Esophagus squamous epithelium (tissue), 4 donors: ENCODE results near the gene EFCAB6.

Experiments used
- POLR2A ChIP-seq, 4 donors: fragments of 450-650 bp; IDR thresholded peaks; one replicate each; pipeline ENCODE4 v1.6.1; 2017; ENCODE audit warnings: antibody characterized with exemption in 4 of 4, mild to moderate bottlenecking in 4 of 4, moderate library complexity in 3 of 4
- TF ChIP-seq, protein P1 (sequence below), 6 experiments: fragments of 450-650 bp in 4 of 6; fragments of 200-600 bp in 2 of 6; sonication (generic) in 2 of 6; IDR thresholded peaks; one replicate each; pipeline ENCODE4 v1.5.1; 2016 to 2019; ENCODE audit warnings: antibody characterized with exemption in 6 of 6, mild to moderate bottlenecking in 4 of 6, moderate library complexity in 4 of 6

DNA sequence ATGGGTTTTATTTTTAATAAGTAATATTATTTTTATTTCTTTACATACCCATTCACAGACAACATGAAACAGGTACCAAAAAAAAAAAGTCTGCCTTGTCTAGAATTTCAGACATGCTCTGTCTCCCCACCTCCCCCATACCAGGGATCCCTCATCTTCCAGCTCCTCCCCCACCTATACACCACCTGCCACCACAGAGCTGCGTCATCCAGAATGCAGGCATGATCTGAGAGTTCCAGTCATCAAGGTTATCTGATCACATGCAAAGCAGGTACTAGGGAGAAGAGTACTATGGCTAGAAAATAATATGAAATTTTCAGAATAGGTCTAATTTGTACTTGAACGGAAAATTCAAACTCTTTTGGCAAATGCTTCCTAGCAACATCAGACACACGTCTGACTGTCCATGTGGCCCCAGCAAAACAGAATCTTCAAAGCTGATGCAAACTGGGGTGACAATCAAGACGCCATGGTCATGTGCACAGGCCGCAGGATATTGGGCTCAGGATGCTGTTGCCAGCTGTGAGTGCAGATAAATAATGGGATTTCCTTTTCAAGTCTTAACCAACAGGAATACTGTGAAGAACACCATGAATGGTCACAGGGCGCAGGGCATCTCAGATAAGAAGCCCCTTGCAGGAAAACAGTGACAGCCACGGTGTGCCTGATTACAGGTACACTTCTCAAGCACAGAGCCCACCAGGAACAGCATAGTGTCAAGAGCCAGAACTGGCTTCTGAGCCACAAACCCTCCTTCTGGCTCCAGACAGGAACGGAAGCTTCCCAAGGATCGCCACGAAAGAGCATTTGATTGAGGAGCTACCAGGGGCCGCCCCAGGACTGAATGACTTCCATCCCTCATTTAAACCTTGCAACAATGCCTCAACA lies 169.5 kb downstream of the EFCAB6 start:
- TF ChIP-seq, protein P1, sequence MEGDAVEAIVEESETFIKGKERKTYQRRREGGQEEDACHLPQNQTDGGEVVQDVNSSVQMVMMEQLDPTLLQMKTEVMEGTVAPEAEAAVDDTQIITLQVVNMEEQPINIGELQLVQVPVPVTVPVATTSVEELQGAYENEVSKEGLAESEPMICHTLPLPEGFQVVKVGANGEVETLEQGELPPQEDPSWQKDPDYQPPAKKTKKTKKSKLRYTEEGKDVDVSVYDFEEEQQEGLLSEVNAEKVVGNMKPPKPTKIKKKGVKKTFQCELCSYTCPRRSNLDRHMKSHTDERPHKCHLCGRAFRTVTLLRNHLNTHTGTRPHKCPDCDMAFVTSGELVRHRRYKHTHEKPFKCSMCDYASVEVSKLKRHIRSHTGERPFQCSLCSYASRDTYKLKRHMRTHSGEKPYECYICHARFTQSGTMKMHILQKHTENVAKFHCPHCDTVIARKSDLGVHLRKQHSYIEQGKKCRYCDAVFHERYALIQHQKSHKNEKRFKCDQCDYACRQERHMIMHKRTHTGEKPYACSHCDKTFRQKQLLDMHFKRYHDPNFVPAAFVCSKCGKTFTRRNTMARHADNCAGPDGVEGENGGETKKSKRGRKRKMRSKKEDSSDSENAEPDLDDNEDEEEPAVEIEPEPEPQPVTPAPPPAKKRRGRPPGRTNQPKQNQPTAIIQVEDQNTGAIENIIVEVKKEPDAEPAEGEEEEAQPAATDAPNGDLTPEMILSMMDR (IDR thresholded peaks at IDR 0.05) = no peak
- no peak for TF ChIP-seq POLR2A (IDR thresholded peaks at IDR 0.05)
